Karpas-422 (cell line): ENCODE results near the gene CELSR1. TPM values are rescaled to one million over a fixed set of nuclear protein-coding genes. Genes with fewer than 3 reads are reported as not detected.
A peak's percentile ranks its signal among the peaks of the same experiment; 100 is the strongest.

Source experiments
- DNase-seq: peaks from one replicate; pipeline ENCODE4 v3.0.0-alpha.2; 2015
- H2AFZ ChIP-seq: fragments of 200-600 bp; sonication (generic); 2 replicates; pipeline ENCODE4 v1.6.1; 2014; ENCODE audit warnings: antibody characterized with exemption, low read length, mixed read lengths
- H3K27ac ChIP-seq: fragments of 200-600 bp; sonication (generic); 2 replicates; pipeline ENCODE4 v1.5.1; 2014; ENCODE audit warnings: mild to moderate bottlenecking, low read length, moderate library complexity
- H3K27me3 ChIP-seq: fragments of 200-600 bp; sonication (generic); 2 replicates; pipeline ENCODE4 v1.6.1; 2014; ENCODE audit warnings: low read length, mixed read lengths
- H3K36me3 ChIP-seq: fragments of 200-600 bp; sonication (generic); 2 replicates; pipeline ENCODE4 v1.6.1; 2014; ENCODE audit warnings: low read length, mixed read lengths; ENCODE audit not compliant: insufficient read depth
- H3K4me1 ChIP-seq: fragments of 200-600 bp; sonication (generic); 2 replicates; pipeline ENCODE4 v1.6.1; 2014; ENCODE audit warnings: mild to moderate bottlenecking, low read length, mixed read lengths
- H3K4me2 ChIP-seq: fragments of 200-600 bp; sonication (generic); 2 replicates; pipeline ENCODE4 v1.6.1; 2014; ENCODE audit warnings: low read length, low read depth, mild to moderate bottlenecking; ENCODE audit not compliant: poor library complexity, severe bottlenecking
- H3K4me3 ChIP-seq: fragments of 200-600 bp; sonication (generic); 2 replicates; pipeline ENCODE4 v1.5.1; 2014; ENCODE audit warnings: mild to moderate bottlenecking, antibody characterized with exemption, low read length, mixed read lengths
- H3K79me2 ChIP-seq: fragments of 200-600 bp; sonication (generic); 2 replicates; pipeline ENCODE4 v1.6.1; 2014; ENCODE audit warnings: mild to moderate bottlenecking, low read length, mixed read lengths
- H3K9ac ChIP-seq: fragments of 200-600 bp; sonication (generic); 2 replicates; pipeline ENCODE4 v1.6.0; 2014; ENCODE audit warnings: low read length
- H3K9me2 ChIP-seq: fragments of 200-600 bp; sonication (generic), shearing (Covaris generic); replicated peaks from 2 replicates; pipeline ENCODE4 v1.6.0; 2014; ENCODE audit warnings: mild to moderate bottlenecking, low read length, moderate library complexity; ENCODE audit not compliant: insufficient read depth
- H3K9me3 ChIP-seq: fragments of 300-700, 200-600 bp; sonication (generic); 2 replicates; pipeline ENCODE4 v1.6.1; 2014; ENCODE audit warnings: low read length, mixed read lengths
- H4K20me1 ChIP-seq: fragments of 200-600 bp; sonication (generic); 2 replicates; pipeline ENCODE4 v1.6.1; 2014; ENCODE audit warnings: mild to moderate bottlenecking, antibody characterized with exemption, low read length, low read depth; ENCODE audit not compliant: insufficient read depth
- total RNA-seq: library from RNA; depleted of rRNA; stranded (reverse); fragments of >200 nt; shearing (Covaris generic); gene quantifications from 2 replicates; pipeline ENCODE4 v1.2.3, GENCODE V29; 2014; ENCODE audit warnings: low replicate concordance

Gene CELSR1
- total RNA-seq, 1 experiment from 2014 or later: 0.11 TPM

DNA sequence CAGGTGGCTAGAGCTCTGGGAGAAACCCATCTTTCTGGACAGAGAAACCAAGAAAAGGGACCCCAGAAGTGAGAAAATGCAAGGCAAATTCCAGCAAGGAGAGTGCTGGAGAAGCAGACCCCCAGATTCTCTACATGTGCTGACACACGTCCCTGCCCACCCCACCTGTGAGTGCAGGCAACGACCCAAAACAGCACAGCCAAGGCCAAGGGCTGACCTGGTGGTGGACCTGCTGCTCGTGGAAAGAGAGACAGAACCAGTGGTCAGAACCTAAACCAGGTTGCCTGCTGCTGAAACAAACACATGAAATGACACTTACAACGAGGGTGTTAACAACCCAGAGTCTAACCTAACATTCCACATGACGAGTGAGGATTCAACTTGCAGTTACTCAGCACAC is 177.3 kb downstream of the CELSR1 start:
- Histone ChIP-seq H3K9ac (no peak overlapping the region), H2AFZ (no peak overlapping the region), H3K9me3 (no peaks in the 10 kb centered on the region), H3K36me3 (peaks cover 11% of the 10 kb centered on the region), H3K4me1 (peaks cover 15% of the 10 kb centered on the region), H3K9me2 (no peaks in the 10 kb centered on the region), H3K27me3 (no peaks in the 10 kb centered on the region), H3K79me2 (no peaks in the 10 kb centered on the region), H3K4me2 (no peak overlapping the region), H4K20me1 (peaks cover 32% of the 10 kb centered on the region), H3K4me3 (no peak overlapping the region), H3K27ac (no peak overlapping the region)
- DNase-seq: no peak

DNA sequence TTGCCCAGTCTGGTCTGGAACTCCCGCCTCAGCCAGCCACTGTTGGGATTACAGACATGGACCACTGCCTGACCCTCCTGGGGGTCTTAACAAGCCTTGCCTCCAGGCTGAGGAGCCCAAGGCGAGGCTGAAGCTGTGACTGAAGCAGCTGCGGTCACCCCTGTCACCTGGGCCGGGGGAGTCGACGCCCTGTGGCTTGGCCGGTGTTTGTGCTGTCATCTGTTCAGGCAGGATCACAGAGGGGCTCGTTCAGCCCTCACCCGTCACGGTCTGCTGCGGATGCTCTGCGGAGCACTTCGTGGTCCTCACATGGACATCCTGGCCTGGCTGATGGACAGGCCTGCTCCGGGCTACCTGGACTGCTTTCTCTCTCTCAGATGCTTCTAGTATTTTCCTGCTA is 178.1 kb downstream of the CELSR1 start:
- no peak overlapping the region for H2AFZ ChIP-seq
- H3K9me3 ChIP-seq: no peaks in the 10 kb centered on the region
- no peaks in the 10 kb centered on the region for H3K9me2 ChIP-seq
- no peaks in the 10 kb centered on the region for H3K79me2 ChIP-seq
- peaks cover 11% of the 10 kb centered on the region for H3K36me3 ChIP-seq
- no peak overlapping the region for H3K4me2 ChIP-seq
- no peak overlapping the region for H3K27ac ChIP-seq
- no peak for DNase-seq
- H3K27me3 ChIP-seq: no peaks in the 10 kb centered on the region
- peaks cover 37% of the 10 kb centered on the region for H4K20me1 ChIP-seq
- H3K4me3 ChIP-seq: no peak overlapping the region
- H3K4me1 ChIP-seq: peaks cover 8% of the 10 kb centered on the region
- H3K9ac ChIP-seq: no peak overlapping the region

DNA sequence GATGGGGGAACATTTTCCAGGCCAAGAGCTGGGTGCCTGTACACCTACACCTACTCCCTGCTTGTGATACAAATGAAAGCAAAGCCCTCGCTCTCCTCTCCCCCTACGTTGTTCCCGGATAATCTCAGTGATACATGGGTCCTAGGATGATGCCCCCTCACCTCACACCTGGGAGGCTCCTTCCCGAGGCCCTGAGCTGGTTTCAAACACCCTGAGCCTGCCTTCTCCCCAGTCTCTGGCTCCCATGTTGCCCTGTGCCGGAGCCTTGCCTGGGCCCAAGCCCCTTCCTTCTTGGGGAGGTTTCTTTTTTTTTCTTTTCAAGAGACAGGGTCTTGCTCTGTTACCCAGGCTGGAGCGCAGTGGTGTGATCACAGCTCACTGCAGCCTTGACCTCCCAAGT is 178.7 kb downstream of the CELSR1 start:
- H3K4me2 ChIP-seq: no peak overlapping the region
- H3K79me2 ChIP-seq: no peaks in the 10 kb centered on the region
- no peaks in the 10 kb centered on the region for H3K27me3 ChIP-seq
- H3K9me3 ChIP-seq: no peaks in the 10 kb centered on the region
- H3K9me2 ChIP-seq: no peaks in the 10 kb centered on the region
- H2AFZ ChIP-seq: no peak overlapping the region
- H3K36me3 ChIP-seq: peaks cover 14% of the 10 kb centered on the region
- peaks cover 37% of the 10 kb centered on the region for H4K20me1 ChIP-seq
- H3K27ac ChIP-seq: no peak overlapping the region
- peaks cover 5% of the 10 kb centered on the region; the same call in 1 of the 2 replicates for H3K4me1 ChIP-seq
- no peak overlapping the region for H3K9ac ChIP-seq
- no peak for DNase-seq
- no peak overlapping the region for H3K4me3 ChIP-seq

DNA sequence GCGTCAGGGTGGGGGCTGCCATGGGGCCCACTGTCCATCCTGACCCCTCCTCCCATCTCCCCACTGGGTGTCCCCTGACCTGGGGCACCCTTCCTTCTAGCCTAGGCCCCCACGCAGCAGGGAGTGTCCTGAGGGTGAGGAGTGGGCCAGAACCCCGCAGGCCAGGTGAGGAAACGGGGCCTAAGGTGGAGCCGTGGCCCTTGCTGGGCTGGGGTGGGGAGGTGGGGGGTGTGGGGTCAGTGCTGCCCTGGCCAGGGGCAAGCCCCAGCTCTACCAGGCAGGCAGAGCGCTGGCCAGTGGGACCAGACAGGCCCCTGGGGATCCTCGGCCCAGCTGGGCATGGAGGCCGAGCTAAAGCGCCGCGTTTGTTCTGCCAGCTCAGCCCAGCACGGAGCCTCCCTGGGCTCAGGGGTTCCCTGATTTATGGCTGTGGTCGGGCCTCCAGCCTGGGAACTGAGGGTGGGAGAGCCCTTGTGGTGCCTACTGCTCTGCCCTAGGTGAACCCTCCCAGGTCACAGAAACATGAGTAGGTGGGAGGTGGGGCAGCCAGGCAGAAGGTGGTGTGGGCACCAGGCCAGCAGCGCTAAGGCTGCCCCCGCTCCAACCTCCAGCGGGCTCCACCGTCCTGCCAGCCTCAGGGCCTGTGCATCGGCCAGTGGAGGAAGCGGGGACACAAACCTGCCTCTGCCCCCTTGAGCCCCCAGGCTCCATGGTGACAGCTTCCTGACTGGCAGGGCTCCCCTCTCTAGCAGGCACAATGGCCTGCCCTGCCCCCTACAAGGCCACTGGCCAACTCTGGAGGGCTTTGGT is 179.5 kb downstream of the CELSR1 start:
- H3K4me2 ChIP-seq: no peak overlapping the region
- peaks cover 38% of the 10 kb centered on the region for H4K20me1 ChIP-seq
- no peak overlapping the region for H3K27ac ChIP-seq
- no peaks in the 10 kb centered on the region for H3K79me2 ChIP-seq
- peaks cover 11% of the 10 kb centered on the region for H3K4me1 ChIP-seq
- H3K9me2 ChIP-seq: no peaks in the 10 kb centered on the region
- no peak overlapping the region for H2AFZ ChIP-seq
- no peak overlapping the region for H3K9ac ChIP-seq
- no peak overlapping the region for H3K4me3 ChIP-seq
- no peaks in the 10 kb centered on the region for H3K9me3 ChIP-seq
- peaks cover 22% of the 10 kb centered on the region for H3K36me3 ChIP-seq
- H3K27me3 ChIP-seq: no peaks in the 10 kb centered on the region
- no peak for DNase-seq

- H3K27ac ChIP-seq: no peak overlapping the region
- H3K9me3 ChIP-seq: no peaks in the 10 kb centered on the region
- no peak overlapping the region for H2AFZ ChIP-seq
- H3K36me3 ChIP-seq: peaks cover 27% of the 10 kb centered on the region
- no peak overlapping the region for H3K4me2 ChIP-seq
- H3K9ac ChIP-seq: no peak overlapping the region
- H4K20me1 ChIP-seq: peaks cover 34% of the 10 kb centered on the region
- H3K4me1 ChIP-seq: peaks cover 15% of the 10 kb centered on the region
- H3K27me3 ChIP-seq: no peaks in the 10 kb centered on the region
- H3K4me3 ChIP-seq: no peak overlapping the region
- no peaks in the 10 kb centered on the region for H3K9me2 ChIP-seq
- H3K79me2 ChIP-seq: no peaks in the 10 kb centered on the region
- DNase-seq: no peak
Observed at GRCh38 chr22:46356496-46357480, 180.6 kb downstream of the CELSR1 start.

GRCh38 chr22:46355996-46356471 is 181.4 kb downstream of the CELSR1 start:
- H3K4me3 ChIP-seq: no peak overlapping the region
- H3K36me3 ChIP-seq: peaks cover 27% of the 10 kb centered on the region
- H3K9ac ChIP-seq: no peak overlapping the region
- peaks cover 32% of the 10 kb centered on the region for H4K20me1 ChIP-seq
- no peaks in the 10 kb centered on the region for H3K9me2 ChIP-seq
- no peak overlapping the region for H3K27ac ChIP-seq
- H2AFZ ChIP-seq: no peak overlapping the region
- no peak for DNase-seq
- no peaks in the 10 kb centered on the region for H3K79me2 ChIP-seq
- H3K4me2 ChIP-seq: no peak overlapping the region
- no peaks in the 10 kb centered on the region for H3K27me3 ChIP-seq
- H3K4me1 ChIP-seq: peaks cover 15% of the 10 kb centered on the region
- no peaks in the 10 kb centered on the region for H3K9me3 ChIP-seq

DNA sequence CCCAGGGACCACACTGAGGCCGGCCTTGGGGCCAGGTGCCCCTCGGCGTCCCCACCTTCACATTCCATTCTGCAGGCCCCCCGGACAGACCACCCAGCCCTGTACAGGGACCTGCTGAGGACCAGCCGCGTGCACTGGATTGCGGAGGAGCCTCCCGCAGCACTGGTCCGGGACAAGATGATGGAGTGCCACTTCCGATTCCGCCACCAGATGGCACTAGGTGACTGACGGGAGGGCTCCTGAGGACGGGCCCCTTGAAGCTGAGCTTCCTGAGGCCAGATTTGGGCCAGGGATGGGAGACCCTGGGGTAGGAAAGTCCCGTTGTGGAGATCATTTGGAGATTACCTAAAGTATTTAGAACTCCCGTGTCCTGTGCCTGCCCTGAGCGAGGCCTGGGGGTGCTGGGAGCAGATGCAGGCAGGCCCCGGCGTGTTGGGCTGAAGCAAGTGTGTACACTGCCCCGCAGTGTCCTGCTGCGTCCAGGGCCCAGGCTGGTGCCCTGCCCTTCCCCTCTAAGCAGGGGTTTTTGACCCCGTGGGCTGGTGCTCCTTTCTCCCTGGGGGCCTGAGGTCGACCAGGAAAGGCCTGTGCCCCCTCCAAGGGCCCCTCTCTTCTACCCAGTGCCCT is 181.9 kb downstream of the CELSR1 start:
- peaks cover 15% of the 10 kb centered on the region for H3K4me1 ChIP-seq
- no peaks in the 10 kb centered on the region for H3K9me3 ChIP-seq
- H3K79me2 ChIP-seq: no peaks in the 10 kb centered on the region
- peaks cover 27% of the 10 kb centered on the region for H3K36me3 ChIP-seq
- H2AFZ ChIP-seq: no peak overlapping the region
- DNase-seq: peak; percentile 86
- H4K20me1 ChIP-seq: peaks cover 32% of the 10 kb centered on the region
- H3K9me2 ChIP-seq: no peaks in the 10 kb centered on the region
- H3K4me2 ChIP-seq: no peak overlapping the region
- no peak overlapping the region for H3K4me3 ChIP-seq
- no peaks in the 10 kb centered on the region for H3K27me3 ChIP-seq
- H3K27ac ChIP-seq: no peak overlapping the region
- no peak overlapping the region for H3K9ac ChIP-seq

DNA sequence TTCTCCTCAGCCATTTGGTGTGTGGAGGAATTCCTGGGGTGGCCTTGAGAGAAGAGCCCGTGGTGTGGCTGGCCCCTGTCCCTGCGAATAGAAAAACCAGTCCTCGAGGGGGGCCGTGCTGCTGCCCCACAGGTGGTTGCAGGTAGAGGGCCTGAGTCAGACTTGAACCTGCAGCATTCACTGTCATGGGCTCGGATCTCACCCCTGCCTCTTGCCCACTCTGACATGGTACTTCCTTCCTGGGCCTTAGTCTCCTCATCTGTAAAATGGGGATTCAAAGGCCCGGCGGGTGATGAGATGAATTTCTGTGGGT is 182.5 kb downstream of the CELSR1 start:
- H3K36me3 ChIP-seq: peaks cover 32% of the 10 kb centered on the region
- H3K4me3 ChIP-seq: no peak overlapping the region
- no peak overlapping the region for H3K9ac ChIP-seq
- no peak overlapping the region for H2AFZ ChIP-seq
- no peak overlapping the region for H3K27ac ChIP-seq
- no peak for DNase-seq
- H3K79me2 ChIP-seq: no peaks in the 10 kb centered on the region
- H3K9me2 ChIP-seq: no peaks in the 10 kb centered on the region
- no peaks in the 10 kb centered on the region for H3K9me3 ChIP-seq
- H3K4me2 ChIP-seq: no peak overlapping the region
- H3K27me3 ChIP-seq: no peaks in the 10 kb centered on the region
- H4K20me1 ChIP-seq: peaks cover 32% of the 10 kb centered on the region
- peaks cover 15% of the 10 kb centered on the region for H3K4me1 ChIP-seq
